DOHH2 (cell line): Measurements from ENCODE around the gene CADPS2.

Experiments
- H3F3A ChIP-seq: fragments of 200-600 bp; sonication (generic), shearing (Covaris generic); 2 replicates; pipeline ENCODE4 v1.6.0; 2016; ENCODE audit warnings: antibody characterized with exemption, mild to moderate bottlenecking; ENCODE audit not compliant: control insufficient read depth, insufficient read depth
- H3K27ac ChIP-seq: fragments of 200-600 bp; sonication (generic); 2 replicates; pipeline ENCODE4 v1.5.1; 2014; ENCODE audit warnings: low read depth, mild to moderate bottlenecking, low read length, moderate library complexity
- H3K27me3 ChIP-seq: fragments of 200-600 bp; sonication (generic); 2 replicates; pipeline ENCODE4 v1.6.1; 2014; ENCODE audit warnings: mild to moderate bottlenecking, low read length, mixed read lengths; ENCODE audit not compliant: control insufficient read depth
- H3K36me3 ChIP-seq: fragments of 200-600 bp; sonication (generic); 2 replicates; pipeline ENCODE4 v1.6.1; 2014; ENCODE audit warnings: mild to moderate bottlenecking, low read length, moderate library complexity, mixed read lengths; ENCODE audit not compliant: control insufficient read depth
- H3K4me1 ChIP-seq: fragments of 200-600 bp; sonication (generic); 2 replicates; pipeline ENCODE4 v1.6.1; 2014; ENCODE audit warnings: mild to moderate bottlenecking, low read length, mixed read lengths; ENCODE audit not compliant: control insufficient read depth
- H3K4me2 ChIP-seq: fragments of 200-600 bp; sonication (generic); 2 replicates; pipeline ENCODE4 v1.6.0; 2014; ENCODE audit warnings: mild to moderate bottlenecking, low read length, moderate library complexity
- H3K4me3 ChIP-seq: fragments of 200-600 bp; sonication (generic); 2 replicates; pipeline ENCODE4 v1.5.1; 2014; ENCODE audit warnings: mild to moderate bottlenecking, low read length, mixed read lengths
- H3K79me2 ChIP-seq: fragments of 200-600 bp; sonication (generic); 2 replicates; pipeline ENCODE4 v1.6.1; 2014; ENCODE audit warnings: mild to moderate bottlenecking, low read length, mixed read lengths; ENCODE audit not compliant: control insufficient read depth
- H3K9me2 ChIP-seq: fragments of 200-600 bp; sonication (generic); replicated peaks from 2 replicates; pipeline ENCODE4 v1.6.1; 2014; ENCODE audit warnings: mild to moderate bottlenecking, low read length, mixed read lengths; ENCODE audit not compliant: control insufficient read depth
- H3K9me3 ChIP-seq: fragments of 200-600 bp; sonication (generic); 2 replicates; pipeline ENCODE4 v1.6.1; 2014; ENCODE audit warnings: antibody characterized with exemption, low read length, mixed read lengths; ENCODE audit not compliant: control insufficient read depth, insufficient read depth
- H4K20me1 ChIP-seq: fragments of 200-600 bp; sonication (generic); 2 replicates; pipeline ENCODE4 v1.6.0; 2014; ENCODE audit warnings: low read depth, mild to moderate bottlenecking, antibody characterized with exemption, low read length, moderate library complexity; ENCODE audit not compliant: control insufficient read depth, insufficient read depth
- EZH2phosphoT487 ChIP-seq: fragments of 200-600 bp; sonication (generic); IDR thresholded peaks from 2 replicates; pipeline ENCODE4 v1.6.1; 2017; ENCODE audit warnings: borderline replicate concordance, mild to moderate bottlenecking, antibody characterized with exemption, low read length, moderate library complexity, mixed read lengths
- TF ChIP-seq, protein P1 (sequence below): fragments of 200-600 bp; sonication (generic); IDR thresholded peaks from one replicate; pipeline ENCODE4 v1.5.1; 2014; ENCODE audit warnings: antibody characterized with exemption, mild to moderate bottlenecking, low read depth, low read length; ENCODE audit not compliant: poor library complexity, severe bottlenecking

CADPS2 gene

GRCh38 chr7:122488241-122488640 lies 398.0 kb downstream of the CADPS2 start:
- Histone ChIP-seq H3F3A (no peaks in the 10 kb centered on the region), H3K4me1 (no peaks in the 10 kb centered on the region), H3K79me2 (no peaks in the 10 kb centered on the region), H3K27ac (no peak overlapping the region), H4K20me1 (no peaks in the 10 kb centered on the region), H3K27me3 (no peaks in the 10 kb centered on the region), H3K4me3 (no peak overlapping the region), H3K9me3 (no peaks in the 10 kb centered on the region), H3K36me3 (no peaks in the 10 kb centered on the region), H3K9me2 (no peaks in the 10 kb centered on the region), H3K4me2 (no peak overlapping the region)
- TF ChIP-seq EZH2phosphoT487, result no peak
- TF ChIP-seq, protein P1, sequence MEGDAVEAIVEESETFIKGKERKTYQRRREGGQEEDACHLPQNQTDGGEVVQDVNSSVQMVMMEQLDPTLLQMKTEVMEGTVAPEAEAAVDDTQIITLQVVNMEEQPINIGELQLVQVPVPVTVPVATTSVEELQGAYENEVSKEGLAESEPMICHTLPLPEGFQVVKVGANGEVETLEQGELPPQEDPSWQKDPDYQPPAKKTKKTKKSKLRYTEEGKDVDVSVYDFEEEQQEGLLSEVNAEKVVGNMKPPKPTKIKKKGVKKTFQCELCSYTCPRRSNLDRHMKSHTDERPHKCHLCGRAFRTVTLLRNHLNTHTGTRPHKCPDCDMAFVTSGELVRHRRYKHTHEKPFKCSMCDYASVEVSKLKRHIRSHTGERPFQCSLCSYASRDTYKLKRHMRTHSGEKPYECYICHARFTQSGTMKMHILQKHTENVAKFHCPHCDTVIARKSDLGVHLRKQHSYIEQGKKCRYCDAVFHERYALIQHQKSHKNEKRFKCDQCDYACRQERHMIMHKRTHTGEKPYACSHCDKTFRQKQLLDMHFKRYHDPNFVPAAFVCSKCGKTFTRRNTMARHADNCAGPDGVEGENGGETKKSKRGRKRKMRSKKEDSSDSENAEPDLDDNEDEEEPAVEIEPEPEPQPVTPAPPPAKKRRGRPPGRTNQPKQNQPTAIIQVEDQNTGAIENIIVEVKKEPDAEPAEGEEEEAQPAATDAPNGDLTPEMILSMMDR, result no peak

DNA sequence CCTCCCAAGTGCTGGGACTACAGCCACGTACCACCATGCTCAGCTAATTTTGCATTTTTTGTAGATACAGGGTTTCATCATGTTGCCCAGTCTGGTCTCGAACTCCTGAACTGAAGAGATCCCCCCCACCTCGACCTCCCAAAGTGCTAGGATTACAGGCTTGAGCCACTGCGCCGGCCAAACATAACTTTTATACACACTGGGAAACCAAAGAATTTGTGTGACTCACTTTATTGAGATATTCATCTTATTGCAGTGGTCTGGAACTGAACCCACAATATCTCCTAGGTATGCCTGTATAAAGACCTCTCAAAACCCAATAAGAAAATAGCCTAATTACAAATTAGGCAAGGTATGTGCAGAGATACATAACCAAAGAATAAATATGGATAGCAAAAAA lies 399.1 kb downstream of the CADPS2 start:
- Histone ChIP-seq H3K4me2 (no peak overlapping the region), H3K27me3 (no peaks in the 10 kb centered on the region), H3K27ac (no peak overlapping the region), H4K20me1 (no peaks in the 10 kb centered on the region), H3K4me1 (no peaks in the 10 kb centered on the region), H3K36me3 (no peaks in the 10 kb centered on the region), H3K9me3 (no peaks in the 10 kb centered on the region), H3K4me3 (no peak overlapping the region), H3F3A (no peaks in the 10 kb centered on the region), H3K79me2 (no peaks in the 10 kb centered on the region), H3K9me2 (no peaks in the 10 kb centered on the region)
- TF ChIP-seq, protein P1, result no peak
- TF ChIP-seq EZH2phosphoT487, result no peak

- H3K27ac ChIP-seq, result no peak overlapping the region
- H3F3A ChIP-seq, result no peaks in the 10 kb centered on the region
- H3K79me2 ChIP-seq, result no peaks in the 10 kb centered on the region
- TF ChIP-seq, protein P1, result no peak
- TF ChIP-seq EZH2phosphoT487, result no peak
- H3K4me3 ChIP-seq, result no peak overlapping the region
- H3K36me3 ChIP-seq, result no peaks in the 10 kb centered on the region
- no peaks in the 10 kb centered on the region for H3K4me1 ChIP-seq
- no peaks in the 10 kb centered on the region for H3K9me3 ChIP-seq
- H4K20me1 ChIP-seq, result no peaks in the 10 kb centered on the region
- H3K27me3 ChIP-seq, result no peaks in the 10 kb centered on the region
- H3K9me2 ChIP-seq, result no peaks in the 10 kb centered on the region
- no peak overlapping the region for H3K4me2 ChIP-seq
These were observed 400.4 kb downstream of the CADPS2 start for GRCh38 chr7:122485856-122486255.

DNA sequence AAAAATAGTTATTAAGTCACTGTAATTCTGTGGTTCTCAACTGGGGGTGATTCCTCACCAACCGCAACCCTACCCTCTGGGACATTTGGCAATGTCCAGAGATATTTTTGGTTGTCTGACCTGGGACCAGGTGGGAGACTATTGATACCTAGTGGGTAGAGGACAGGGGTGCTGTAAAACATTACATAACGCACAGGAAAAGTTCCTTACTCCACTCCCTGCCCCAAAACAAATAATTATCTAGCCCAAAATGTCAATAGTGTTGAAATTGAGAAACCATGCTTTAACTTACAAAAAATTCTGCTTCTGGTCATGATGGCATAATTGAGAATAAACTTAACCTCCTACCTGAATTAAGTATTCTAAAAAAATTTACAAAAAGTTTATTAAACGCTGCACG lies 404.0 kb downstream of the CADPS2 start:
- H3K36me3 ChIP-seq, result no peaks in the 10 kb centered on the region
- H3K4me3 ChIP-seq, result no peak overlapping the region
- no peaks in the 10 kb centered on the region for H3K4me1 ChIP-seq
- H3K27me3 ChIP-seq, result no peaks in the 10 kb centered on the region
- H3K9me3 ChIP-seq, result no peaks in the 10 kb centered on the region
- H4K20me1 ChIP-seq, result no peaks in the 10 kb centered on the region
- H3F3A ChIP-seq, result no peaks in the 10 kb centered on the region
- no peaks in the 10 kb centered on the region for H3K9me2 ChIP-seq
- no peaks in the 10 kb centered on the region for H3K79me2 ChIP-seq
- no peak overlapping the region for H3K27ac ChIP-seq
- TF ChIP-seq, protein P1, result no peak
- TF ChIP-seq EZH2phosphoT487, result no peak
- no peak overlapping the region for H3K4me2 ChIP-seq
